ENCODE results near the gene SLC25A14. TPM values are rescaled to one million over a fixed set of nuclear protein-coding genes. Genes with fewer than 3 reads are reported as not detected.
"Not testable (repeated sequence)": the region's sequence is repeated elsewhere in the genome, so short reads cannot be mapped to it uniquely, and the experiment has no call there.

SLC25A14 gene
- total and polyA plus RNA-seq, 2 experiments from 2014 or later: 9.9 to 16.7 TPM

- Histone ChIP-seq H4K20me1 (ENCODE audit: insufficient read depth) (no peaks in the 10 kb centered on the region), H3K4me2 (ENCODE audit: unreplicated experiment) (no peak overlapping the region), H2AFZ (no peak overlapping the region)
Observed at GRCh38 chrX:130330706-130331105, 9.0 kb upstream of the SLC25A14 start.

GRCh38 chrX:130336531-130336930 lies 3.2 kb upstream of the SLC25A14 start:
- TF ChIP-seq EZH2 (IDR thresholded peaks at IDR 0.05; ENCODE audit: insufficient read depth, poor library complexity, severe bottlenecking): no peak
- TF ChIP-seq EZH2phosphoT487 (IDR thresholded peaks at IDR 0.05; ENCODE audit: insufficient read depth, low read depth): no peak
- H3K4me3 ChIP-seq: no peak overlapping the region
- WGBS, 2 experiments (ENCODE audit: low coverage in 1 of 2, low lambda C conversion rate in 2 of 2, missing lambda C conversion rate in 2 of 2): 66 to 76% methylated on average over 4 of the region's 4 CpGs
- H3K4me2 ChIP-seq (ENCODE audit: unreplicated experiment): no peak overlapping the region
- no peaks in the 10 kb centered on the region for H3K4me1 ChIP-seq (ENCODE audit: insufficient read depth)
- no peaks in the 10 kb centered on the region for H3K27me3 ChIP-seq (replicated peaks; ENCODE audit: insufficient read depth)
- H3K9ac ChIP-seq: no peak overlapping the region
- no peaks in the 10 kb centered on the region for H3K36me3 ChIP-seq (ENCODE audit: low read depth)
- no peaks in the 10 kb centered on the region for H3K9me2 ChIP-seq (ENCODE audit: insufficient read depth)
- no peaks in the 10 kb centered on the region for H3F3A ChIP-seq (ENCODE audit: insufficient read depth)
- H3K27ac ChIP-seq: no peak overlapping the region
- no peaks in the 10 kb centered on the region for H3K9me3 ChIP-seq (ENCODE audit: low read depth)
- H2AFZ ChIP-seq: no peak overlapping the region
- in situ Hi-C loops (cut with MboI): no loop called here
- DNase-seq: no peak
- no peaks in the 10 kb centered on the region for H4K20me1 ChIP-seq (ENCODE audit: insufficient read depth)
- H3K79me2 ChIP-seq (ENCODE audit: insufficient read depth): peaks cover 7% of the 10 kb centered on the region

More at GRCh38 chrX:130330706-130331105, 9.0 kb upstream of the SLC25A14 start:
- peak; percentile 51 for DNase-seq
- Histone ChIP-seq H3K9me3 (ENCODE audit: low read depth) (no peaks in the 10 kb centered on the region), H3K9ac (no peak overlapping the region), H3K4me3 (no peak overlapping the region), H3K9me2 (ENCODE audit: insufficient read depth) (no peaks in the 10 kb centered on the region), H3K79me2 (ENCODE audit: insufficient read depth) (no peaks in the 10 kb centered on the region), H3K27ac (no peak overlapping the region), H3K27me3 (replicated peaks; ENCODE audit: insufficient read depth) (peaks cover 6% of the 10 kb centered on the region; the same call in 1 of the 2 replicates), H3K4me1 (ENCODE audit: insufficient read depth) (no peaks in the 10 kb centered on the region), H3F3A (ENCODE audit: insufficient read depth) (no peaks in the 10 kb centered on the region), H3K36me3 (ENCODE audit: low read depth) (no peaks in the 10 kb centered on the region)
- WGBS, 2 experiments (ENCODE audit: low coverage in 1 of 2, low lambda C conversion rate in 2 of 2, missing lambda C conversion rate in 2 of 2): 2 to 3% methylated on average over 9 to 10 of the region's 10 CpGs
- in situ Hi-C loops (cut with MboI): no loop called here
- no peak for TF ChIP-seq EZH2 (IDR thresholded peaks at IDR 0.05; ENCODE audit: insufficient read depth, poor library complexity, severe bottlenecking)
- TF ChIP-seq EZH2phosphoT487 (IDR thresholded peaks at IDR 0.05; ENCODE audit: insufficient read depth, low read depth): no peak

GRCh38 chrX:130338869-130339268 lies 850 bp upstream of the SLC25A14 start:
- in situ Hi-C loops (cut with MboI); H3K79me2 ChIP-seq (ENCODE audit: insufficient read depth); H4K20me1 ChIP-seq (ENCODE audit: insufficient read depth); H3K9me2 ChIP-seq (ENCODE audit: insufficient read depth); H3K36me3 ChIP-seq (ENCODE audit: low read depth); H3K9ac ChIP-seq; H3K4me1 ChIP-seq (ENCODE audit: insufficient read depth); H3F3A ChIP-seq (ENCODE audit: insufficient read depth); H3K27me3 ChIP-seq (replicated peaks; ENCODE audit: insufficient read depth); H3K9me3 ChIP-seq (ENCODE audit: low read depth); DNase-seq; H3K27ac ChIP-seq: not testable (repeated sequence)
- WGBS, 2 experiments (ENCODE audit: low coverage in 1 of 2, low lambda C conversion rate in 2 of 2, missing lambda C conversion rate in 2 of 2): 45 to 48% methylated on average over 4 to 8 of the region's 8 CpGs
- peak overlapping the region; percentile 73 for H3K4me2 ChIP-seq (ENCODE audit: unreplicated experiment)
- H3K4me3 ChIP-seq: peak overlapping the region; percentile 97
- H2AFZ ChIP-seq: peak overlapping the region; percentile 100

GRCh38 chrX:130340271-130340670 lies 552 bp downstream of the SLC25A14 start:
- DNase-seq: no peak
- Histone ChIP-seq H3K9ac (peak overlapping the region; percentile 88), H3K36me3 (ENCODE audit: low read depth) (no peaks in the 10 kb centered on the region), H3K4me2 (ENCODE audit: unreplicated experiment) (peak overlapping the region; percentile 73), H3K79me2 (ENCODE audit: insufficient read depth) (peaks cover 7% of the 10 kb centered on the region), H3K27me3 (replicated peaks; ENCODE audit: insufficient read depth) (no peaks in the 10 kb centered on the region), H3F3A (ENCODE audit: insufficient read depth) (no peaks in the 10 kb centered on the region), H2AFZ (peak overlapping the region; percentile 100), H3K9me2 (ENCODE audit: insufficient read depth) (no peaks in the 10 kb centered on the region), H3K9me3 (ENCODE audit: low read depth) (no peaks in the 10 kb centered on the region), H3K4me1 (ENCODE audit: insufficient read depth) (no peaks in the 10 kb centered on the region), H4K20me1 (ENCODE audit: insufficient read depth) (no peaks in the 10 kb centered on the region), H3K4me3 (peak overlapping the region; percentile 97), H3K27ac (peak overlapping the region; percentile 60)
- no peak for TF ChIP-seq EZH2phosphoT487 (IDR thresholded peaks at IDR 0.05; ENCODE audit: insufficient read depth, low read depth)
- no peak for TF ChIP-seq EZH2 (IDR thresholded peaks at IDR 0.05; ENCODE audit: insufficient read depth, poor library complexity, severe bottlenecking)
- WGBS, 2 experiments (ENCODE audit: low coverage in 1 of 2, low lambda C conversion rate in 2 of 2, missing lambda C conversion rate in 2 of 2): 2 to 5% methylated on average over 9 of the region's 9 CpGs
- in situ Hi-C loops (cut with MboI): no loop called here

- Histone ChIP-seq H4K20me1 (ENCODE audit: insufficient read depth) (no peaks in the 10 kb centered on the region), H3F3A (ENCODE audit: insufficient read depth) (0 out of 2 replicates have a peak, but pooled peaks cover 10% of the 10 kb centered on the region), H3K27ac (no peak overlapping the region), H2AFZ (no peak overlapping the region), H3K36me3 (ENCODE audit: low read depth) (no peaks in the 10 kb centered on the region), H3K79me2 (ENCODE audit: insufficient read depth) (peaks cover 7% of the 10 kb centered on the region), H3K4me3 (no peak overlapping the region), H3K9ac (no peak overlapping the region), H3K4me2 (ENCODE audit: unreplicated experiment) (no peak overlapping the region), H3K9me2 (ENCODE audit: insufficient read depth) (no peaks in the 10 kb centered on the region), H3K4me1 (ENCODE audit: insufficient read depth) (peaks cover 13% of the 10 kb centered on the region; the same call in 1 of the 2 replicates), H3K9me3 (ENCODE audit: low read depth) (no peaks in the 10 kb centered on the region), H3K27me3 (replicated peaks; ENCODE audit: insufficient read depth) (no peaks in the 10 kb centered on the region)
- no peak for DNase-seq
- WGBS, 2 experiments (ENCODE audit: low coverage in 1 of 2, low lambda C conversion rate in 2 of 2, missing lambda C conversion rate in 2 of 2): 84 to 85% methylated on average over 1 of the region's 1 CpG
- TF ChIP-seq EZH2phosphoT487 (IDR thresholded peaks at IDR 0.05; ENCODE audit: insufficient read depth, low read depth) (no peak), EZH2 (IDR thresholded peaks at IDR 0.05; ENCODE audit: insufficient read depth, poor library complexity, severe bottlenecking) (no peak)
- in situ Hi-C loops (cut with MboI): no loop called here
Observed at GRCh38 chrX:130343411-130343810, 3.7 kb downstream of the SLC25A14 start.
